Stimulated activated naive CD4-positive, alpha-beta T cell (primary cell): ENCODE data around the gene ADCYAP1.

Experiments used
- DNase-seq, 6 experiments: peaks; one replicate each; lab custom pipeline; 2025; lab: John Stamatoyannopoulos, UW

Gene ADCYAP1

DNA sequence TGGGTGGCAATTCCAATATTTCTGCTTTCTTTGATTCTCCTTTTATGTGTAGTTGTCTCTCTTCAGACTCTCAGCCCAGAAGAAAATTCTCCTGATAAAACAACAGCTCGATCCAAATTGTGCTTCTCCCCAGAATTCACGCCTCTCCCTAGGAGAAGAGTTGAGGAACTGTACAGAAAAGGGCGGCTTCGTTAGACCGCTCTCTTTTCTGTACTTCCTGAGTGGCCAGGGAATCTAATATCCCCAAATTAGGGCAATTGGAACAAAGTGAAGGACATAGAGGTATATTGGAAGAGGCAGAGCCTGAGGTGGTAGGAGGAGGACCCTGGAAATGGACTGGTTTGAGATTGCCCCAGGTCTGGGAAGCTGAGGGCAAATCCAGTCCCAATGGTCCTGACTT, 5.6 kb downstream of the ADCYAP1 start:
- no peak for DNase-seq

DNA sequence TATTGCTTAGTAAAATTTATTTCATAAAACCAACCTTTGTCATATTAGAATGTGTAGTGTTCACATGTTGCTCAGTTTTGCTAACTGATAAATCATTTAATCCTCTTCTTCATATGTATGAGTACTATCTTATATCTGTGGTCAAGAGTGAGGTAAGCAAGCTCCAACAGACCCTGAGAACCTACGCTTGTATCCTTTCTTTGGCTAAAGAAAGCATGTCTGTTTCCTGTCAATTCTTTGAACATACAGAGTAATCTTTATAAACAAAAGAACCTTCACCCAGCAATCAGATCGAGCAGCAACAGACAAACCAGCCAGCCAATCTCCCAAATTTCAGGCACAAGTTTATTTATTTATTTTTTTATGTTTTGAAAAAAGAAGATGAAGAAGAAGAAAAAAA, 6.4 kb downstream of the ADCYAP1 start:
- DNase-seq = no peak

DNA sequence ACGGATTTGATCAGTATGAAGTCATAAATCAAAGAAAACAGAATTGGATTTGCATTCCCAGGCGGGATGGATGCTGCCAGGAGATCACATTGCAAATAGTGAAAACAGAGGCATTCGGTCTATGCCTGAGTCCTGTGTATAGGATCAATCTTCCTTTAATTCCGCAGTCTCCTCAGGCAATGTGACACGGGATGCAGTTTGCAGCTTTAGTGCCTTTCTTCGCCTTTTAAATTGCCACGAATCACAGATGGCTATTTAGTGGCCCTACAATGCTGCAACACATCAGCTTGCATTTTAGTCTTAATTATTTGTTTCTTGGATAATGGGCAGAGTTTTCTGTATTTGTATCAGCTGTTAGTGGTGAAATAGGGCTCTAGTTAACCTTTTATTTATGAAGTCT, 6.8 kb downstream of the ADCYAP1 start:
- no peak for DNase-seq

DNA sequence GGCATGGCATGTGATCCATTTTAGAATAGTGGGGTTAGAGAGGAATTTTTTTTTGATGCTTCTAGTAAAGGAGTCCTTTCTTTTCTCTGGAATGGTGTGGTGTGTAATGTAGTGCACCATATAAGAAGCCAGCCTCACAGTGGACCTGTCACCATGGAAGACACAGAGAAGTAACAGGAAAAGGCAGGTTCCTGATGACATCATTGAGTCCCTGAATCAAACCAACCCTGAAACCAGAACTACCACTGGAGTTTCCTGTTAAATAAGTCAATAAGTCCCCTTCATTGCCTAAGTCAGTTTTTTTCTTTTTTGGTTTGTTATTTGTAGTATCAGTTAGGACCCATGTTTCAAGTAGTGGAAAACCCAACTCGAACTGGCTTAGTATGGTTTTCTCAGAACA, 11.9 kb downstream of the ADCYAP1 start:
- no peak for DNase-seq

DNA sequence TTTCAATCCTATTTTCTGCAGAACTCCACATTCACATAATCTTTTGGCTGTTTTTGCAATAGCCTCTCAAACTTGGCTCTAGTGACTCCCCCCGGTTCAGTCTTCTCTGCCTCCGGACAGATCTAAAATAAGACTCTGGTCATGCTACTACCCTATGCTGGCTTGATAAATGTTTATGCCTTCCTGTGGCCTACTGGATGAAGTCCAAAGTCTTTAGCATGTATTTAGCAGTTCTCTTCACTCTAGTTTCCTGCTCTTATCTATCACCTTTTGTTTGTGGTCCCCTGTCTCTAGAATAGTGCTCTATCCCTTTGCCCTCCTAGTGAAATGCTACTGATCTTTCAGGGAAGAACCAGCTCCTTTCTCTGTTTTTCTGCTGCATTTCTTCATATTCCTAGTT, 14.4 kb downstream of the ADCYAP1 start:
- no peak for DNase-seq

DNA sequence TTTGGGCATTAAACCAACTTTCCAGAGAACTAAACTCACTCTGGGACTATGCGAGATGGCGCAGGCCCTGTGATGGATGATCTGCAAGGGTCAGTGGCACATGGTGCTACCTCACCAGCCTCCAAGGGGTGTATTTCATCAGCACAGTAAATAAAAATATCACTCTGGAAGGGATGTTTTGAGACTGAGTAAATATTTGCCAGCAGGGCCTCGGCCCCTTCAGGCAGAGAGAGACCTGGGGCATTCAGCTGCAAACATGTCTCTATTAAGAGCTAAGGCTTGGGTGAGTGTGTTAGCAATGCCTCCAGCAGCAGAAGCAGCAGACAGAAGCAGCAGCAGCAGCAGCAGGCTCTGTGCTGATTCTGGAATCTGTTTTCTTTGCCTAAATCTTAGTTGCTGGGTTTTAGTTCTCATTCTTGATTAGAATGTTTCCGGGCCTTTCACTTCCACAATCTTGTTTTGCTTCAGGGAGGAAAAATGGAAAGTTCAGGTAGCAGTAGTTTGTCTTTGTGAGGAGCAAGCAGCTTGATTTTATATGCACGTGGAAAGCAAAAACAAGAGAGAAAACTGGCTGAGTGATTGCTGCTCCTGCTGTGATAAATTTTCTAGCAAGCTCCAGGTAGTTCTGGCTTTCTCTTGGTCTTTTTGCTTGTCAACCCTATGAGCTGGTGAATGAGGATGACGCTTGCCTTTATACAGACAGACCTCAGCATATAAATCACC, 18.6 kb downstream of the ADCYAP1 start:
- DNase-seq = no peak

DNA sequence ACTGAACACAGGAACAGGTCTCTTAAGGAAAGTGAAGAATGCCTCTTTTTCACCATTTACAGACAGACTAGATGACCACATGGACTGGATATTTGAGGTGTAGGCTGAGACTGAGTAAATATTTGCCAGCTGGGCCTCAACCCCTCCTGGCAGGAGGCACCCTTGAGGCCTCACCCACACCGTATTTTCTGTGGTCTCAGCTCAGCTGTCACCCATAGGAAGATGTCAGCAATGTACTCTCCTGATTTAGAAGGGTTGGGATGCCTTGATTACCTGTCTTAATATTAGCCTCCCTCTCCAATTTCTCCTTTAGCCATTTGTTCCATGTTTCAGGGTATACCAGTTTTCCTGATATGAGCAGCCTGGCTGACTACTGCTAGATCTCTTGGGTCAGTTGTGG, 20.3 kb downstream of the ADCYAP1 start:
- no peak for DNase-seq

DNA sequence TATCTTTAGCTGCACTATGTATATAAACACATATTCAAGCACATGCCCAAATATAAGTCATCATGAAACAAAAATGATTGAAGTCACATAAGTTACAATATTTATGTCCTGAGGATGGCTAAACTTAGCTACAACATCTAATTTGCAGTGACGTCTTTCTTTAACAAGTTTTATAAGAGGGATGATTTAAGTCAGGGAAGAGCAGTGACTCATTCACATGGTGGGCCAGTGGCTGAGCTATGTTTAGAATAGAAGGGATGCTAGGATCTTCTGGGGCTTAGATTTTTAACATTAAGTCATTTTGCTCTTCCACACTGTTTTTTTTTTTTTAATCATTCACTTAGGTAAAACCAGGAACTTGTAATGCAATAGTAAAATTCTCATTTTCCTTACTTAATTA, 22.3 kb downstream of the ADCYAP1 start:
- no peak for DNase-seq

DNA sequence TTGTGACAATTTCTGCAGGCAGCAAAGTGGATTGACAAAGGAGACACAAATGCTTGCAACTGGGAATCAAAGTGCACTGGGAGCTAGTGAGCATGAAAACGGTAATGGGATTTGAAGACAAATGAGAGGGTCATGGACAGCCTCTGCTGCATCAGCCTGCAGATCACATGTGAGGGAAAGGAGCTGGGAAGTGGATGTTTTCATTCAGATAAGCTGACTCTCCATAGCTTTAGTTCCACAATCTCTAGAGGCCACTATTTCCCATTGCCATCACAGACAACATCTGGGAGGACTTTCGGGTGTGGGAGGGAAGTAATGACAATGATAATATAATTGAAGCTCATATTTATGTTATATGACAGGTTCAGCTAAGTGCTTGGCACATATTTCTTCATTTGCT, 28.4 kb downstream of the ADCYAP1 start:
- DNase-seq = no peak

DNA sequence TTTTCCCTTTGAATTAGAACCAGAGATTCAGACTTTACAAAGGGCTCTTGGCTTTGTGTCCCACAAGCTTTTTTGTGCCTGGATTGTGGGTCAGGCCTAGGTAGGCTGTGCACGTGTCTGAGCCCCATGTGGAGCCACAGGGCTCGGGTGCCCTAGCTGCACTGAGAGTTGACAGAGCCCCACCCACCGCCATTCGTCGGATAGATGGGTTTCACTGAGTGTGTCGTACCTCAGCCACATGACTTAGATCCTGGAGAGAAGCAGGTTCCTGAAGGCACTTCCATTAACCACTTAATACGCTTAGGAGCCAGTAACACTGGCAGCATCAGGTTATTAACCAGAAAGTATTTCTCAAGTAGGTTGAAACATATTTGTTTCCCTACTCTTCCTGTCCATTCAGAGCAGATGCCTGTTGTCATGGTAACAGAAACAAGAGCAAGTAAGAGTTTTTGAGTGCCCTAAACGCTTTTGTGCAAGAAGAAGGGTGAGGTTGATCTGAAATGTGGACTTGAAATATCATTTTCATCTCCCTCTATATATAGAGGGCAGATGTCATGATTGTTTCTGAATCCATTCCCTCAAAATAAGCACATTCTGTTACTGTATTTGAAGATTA, 30.0 kb downstream of the ADCYAP1 start:
- no peak for DNase-seq

DNA sequence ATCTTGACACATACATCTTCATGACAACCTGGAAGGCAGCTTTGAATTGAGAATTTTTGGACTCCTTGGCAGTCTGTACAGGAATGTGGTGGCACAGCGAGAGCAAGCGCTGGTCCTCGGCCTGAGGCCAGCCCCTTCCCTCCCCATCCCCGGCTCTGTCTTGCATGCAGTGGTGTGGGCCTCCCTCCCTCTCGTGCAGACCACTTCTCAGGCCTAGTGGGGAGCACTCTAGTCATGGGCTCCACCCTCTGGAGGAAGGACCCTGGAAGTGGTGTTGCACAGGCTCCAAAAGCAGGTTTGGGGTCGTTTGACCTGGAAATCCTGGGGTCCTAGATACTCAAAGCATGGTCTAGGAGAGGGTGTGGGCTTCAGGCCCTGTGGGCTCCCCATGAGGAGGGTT, 32.3 kb downstream of the ADCYAP1 start:
- no peak for DNase-seq

DNA sequence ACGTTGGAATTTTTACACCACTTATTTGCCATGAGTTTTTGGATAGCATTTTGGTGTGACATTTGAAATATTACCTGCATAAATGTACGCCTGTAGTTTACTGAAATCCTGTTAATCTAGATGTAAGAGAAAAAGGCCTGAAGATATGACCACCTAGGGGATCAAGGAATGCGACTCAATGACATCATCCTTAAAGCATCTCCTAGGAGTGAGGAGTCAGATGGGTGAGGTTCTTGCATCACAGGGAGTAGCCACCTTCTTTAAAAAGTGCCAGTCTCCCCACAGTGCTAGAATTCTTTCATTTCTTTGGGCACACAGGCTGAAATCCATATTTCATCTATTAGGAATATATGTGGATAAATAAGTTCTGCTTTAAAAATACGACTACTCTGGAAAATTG, 34.5 kb downstream of the ADCYAP1 start:
- DNase-seq = no peak

DNA sequence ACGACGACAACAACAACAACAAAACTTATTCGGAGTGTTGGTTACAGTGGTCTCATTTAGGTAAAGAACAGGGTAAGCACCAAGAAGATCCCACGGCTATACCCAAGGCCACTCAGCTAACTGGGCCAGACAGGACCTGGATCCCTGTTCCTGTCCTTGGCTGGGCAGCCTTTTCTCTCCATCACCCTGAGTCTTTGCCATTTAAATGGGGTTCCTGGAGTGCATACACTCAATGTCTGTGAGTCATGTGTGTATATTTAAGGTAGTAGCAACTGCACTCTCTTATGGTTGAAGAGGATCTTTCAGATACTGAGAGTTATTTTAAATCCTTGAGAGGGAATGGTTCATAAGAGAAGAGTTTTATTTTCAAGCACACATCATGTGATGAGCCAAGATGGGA, 35.3 kb downstream of the ADCYAP1 start:
- DNase-seq = no peak

DNA sequence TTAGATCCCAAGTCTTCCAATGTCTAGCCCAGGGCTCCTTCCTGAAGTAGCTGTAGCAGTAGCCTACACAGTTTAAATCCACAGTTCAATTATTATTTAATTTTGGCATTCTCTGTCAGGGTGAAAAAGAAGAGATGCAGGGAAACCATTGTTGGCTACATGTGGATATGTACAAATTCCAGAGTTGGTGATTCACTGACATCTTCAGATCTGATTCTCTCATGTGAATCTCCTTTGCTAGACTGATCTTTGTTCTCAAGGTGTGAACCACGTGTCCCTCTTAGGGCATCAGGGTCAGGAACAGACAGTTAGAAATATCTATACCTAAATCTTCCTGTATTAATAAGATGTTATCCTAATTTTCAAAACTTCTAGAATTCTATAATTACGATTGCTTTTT, 36.7 kb downstream of the ADCYAP1 start:
- DNase-seq = no peak

DNA sequence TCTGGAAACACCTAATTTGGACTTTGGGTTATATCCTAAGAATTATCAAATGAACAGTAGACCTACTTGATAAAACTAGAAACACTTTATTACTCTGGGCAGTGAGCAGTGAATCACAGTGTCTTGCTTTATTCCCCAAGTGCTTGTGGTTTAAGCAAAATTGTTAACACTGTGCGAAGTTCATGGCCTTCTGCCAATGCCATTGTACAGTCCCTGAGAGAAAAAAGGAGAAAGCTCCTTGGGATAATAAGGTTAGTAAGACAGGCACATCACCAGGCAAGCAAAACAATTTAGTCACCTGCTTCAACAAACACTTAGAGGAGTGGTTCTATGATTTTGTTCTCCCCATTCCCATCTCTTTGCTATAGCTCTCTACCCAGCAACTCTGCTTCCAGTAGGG, 39.8 kb downstream of the ADCYAP1 start:
- DNase-seq = no peak

DNA sequence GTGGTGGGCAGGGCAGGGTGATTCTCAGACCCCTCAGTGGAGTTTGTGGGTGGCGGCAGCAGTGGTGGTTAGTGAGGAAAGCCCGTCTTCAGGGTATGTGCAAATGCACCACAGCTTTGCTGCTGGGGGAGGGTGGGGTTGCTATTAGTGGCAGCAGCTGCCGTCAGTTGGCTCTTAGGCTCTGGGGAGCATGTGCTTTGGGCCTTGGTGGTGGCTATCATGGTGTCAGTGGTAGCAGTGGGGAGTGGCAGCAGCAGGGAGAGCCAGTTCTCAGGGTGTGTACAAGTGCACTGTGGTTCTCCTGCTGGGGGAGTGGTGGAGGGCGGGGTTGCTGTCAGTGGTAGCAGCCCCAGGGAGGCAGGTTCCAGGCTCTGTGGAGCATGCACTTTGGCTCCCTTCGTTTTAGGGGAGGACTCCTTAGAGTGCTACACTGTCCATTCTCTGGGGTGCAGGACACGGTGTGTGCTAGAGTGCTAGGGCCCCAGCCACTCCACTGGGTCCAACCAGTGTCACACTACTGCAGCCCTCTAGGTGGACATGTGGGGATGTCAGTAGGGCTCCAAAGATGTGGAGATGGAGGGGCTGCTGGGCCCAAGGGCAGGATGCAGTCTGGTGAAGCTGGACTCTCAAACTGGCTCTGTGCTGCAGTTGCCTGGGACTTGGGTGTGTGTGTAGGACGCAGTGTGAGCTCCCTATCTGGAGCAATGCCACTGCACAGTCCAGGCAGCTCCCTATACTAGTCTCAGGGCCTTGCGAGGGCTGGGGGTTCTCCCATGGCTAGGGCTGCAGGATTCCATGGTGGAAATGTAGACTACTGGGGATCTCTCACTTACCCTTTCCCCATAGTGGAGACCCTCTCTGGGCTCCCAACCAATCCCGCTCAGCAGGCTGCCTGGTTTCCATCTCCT, 45.3 kb downstream of the ADCYAP1 start:
- DNase-seq = no peak

DNA sequence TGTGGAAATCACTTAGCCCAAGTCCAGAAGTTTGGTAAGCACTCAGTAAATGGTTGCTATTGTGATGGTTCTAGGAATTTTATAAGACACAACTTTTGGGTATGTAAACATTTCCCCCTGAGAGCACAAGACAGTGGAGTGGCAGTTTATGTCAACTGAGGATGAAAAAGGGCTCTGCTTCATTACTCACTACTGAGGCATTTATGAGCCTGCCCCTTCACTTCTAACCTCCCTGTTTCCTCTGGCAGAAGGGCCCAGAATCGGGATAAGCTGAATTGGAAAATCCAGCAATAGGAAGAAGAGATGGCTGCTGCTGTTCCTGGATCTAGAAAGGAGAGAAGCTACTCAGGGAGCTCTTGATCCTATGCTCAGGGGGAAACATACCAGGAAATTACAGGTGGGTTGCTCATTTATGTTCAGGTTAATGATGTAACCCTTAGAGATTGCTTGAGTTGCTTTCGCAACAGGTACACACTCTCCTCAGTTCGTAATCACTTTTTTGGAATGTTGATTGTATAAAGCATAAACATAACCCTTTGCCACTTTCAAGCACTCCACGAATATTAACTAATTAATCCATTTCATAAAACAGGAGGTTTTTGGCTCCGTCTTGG, 46.3 kb downstream of the ADCYAP1 start:
- no peak for DNase-seq

DNA sequence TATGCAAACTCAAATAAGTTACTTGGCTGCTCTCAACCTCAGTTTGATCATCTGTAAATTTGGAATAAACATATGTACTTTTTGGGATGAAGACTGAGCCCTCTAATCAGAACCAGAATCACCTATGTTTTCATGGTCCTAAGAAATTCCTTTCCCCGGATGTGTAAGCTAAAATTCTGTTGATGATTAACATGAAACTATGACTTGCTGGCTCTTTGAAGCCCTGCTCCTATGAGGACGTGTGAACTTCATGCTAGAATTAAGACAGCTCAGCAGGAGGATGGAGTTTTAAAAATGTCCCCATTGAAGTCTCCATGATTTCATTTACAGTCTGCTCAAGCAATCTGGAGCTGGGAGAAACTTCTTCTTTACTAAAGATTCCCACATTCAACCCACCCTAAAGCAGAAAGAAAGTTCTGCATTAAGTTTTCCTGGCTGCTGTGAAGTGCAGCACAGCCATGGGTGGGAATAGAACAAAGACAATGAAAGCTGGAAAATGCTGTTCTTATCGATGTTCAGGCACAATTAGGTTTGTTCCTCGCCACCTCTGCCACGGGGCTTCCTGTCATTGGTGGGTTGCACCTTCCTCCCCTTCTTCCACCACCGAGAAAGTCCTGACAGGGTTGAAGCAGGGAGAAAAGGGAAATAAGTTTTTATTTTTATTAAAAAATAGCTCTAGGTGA, 50.9 kb downstream of the ADCYAP1 start:
- no peak for DNase-seq

DNA sequence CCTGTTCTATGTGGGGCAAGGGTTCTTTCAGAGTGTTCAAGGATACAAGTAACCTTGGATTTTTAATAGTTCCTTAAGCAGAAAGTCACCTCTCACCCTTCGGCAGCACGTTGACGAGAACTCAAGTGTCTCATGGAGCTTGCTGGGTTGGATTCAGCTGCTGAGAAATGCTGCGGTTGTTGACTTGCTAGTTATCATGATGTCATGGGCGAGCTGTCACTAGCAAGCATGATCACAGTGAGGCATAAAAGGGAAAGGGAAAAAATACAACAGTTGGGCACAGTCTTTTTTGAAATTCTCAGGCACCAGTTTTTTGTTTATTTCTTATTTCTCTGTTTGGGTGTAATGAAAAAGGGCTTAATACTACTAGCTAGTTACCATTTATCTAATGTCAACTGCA, 53.2 kb downstream of the ADCYAP1 start:
- DNase-seq = no peak

DNA sequence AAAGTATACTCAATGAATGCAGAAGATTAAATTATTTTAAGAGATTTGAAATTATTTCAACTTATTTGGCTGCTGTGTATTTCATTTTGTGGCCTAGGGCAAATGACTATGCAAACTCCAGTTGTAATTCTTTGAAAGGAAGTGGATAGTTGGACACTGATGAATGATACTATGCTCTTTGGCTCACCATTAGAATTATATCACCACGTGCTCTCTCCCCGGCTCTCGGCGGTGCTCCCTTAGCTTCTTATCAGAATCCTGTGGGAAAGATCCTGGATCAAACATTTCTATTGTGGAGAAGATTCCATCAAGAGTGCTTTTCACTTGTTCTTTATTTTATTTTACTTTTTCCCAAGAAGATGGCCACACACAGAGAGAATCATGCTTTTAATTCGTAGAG, 55.2 kb downstream of the ADCYAP1 start:
- DNase-seq = no peak
